GM23338 (cell line): ENCODE measurements around the gene ARSI.

ENCODE experiments used
- CREB1 ChIP-seq: fragments of 250-450 bp; sonication (Bioruptor Pico); IDR thresholded peaks from 2 replicates; pipeline ENCODE4 v1.5.0; 2020; ENCODE audit warnings: low read depth, mild to moderate bottlenecking, moderate library complexity
- EZH2 ChIP-seq: fragments of 200-600 bp; sonication (generic); IDR thresholded peaks from one replicate; pipeline ENCODE4 v1.8.0; 2017; ENCODE audit warnings: antibody characterized with exemption, mild to moderate bottlenecking, low read depth; ENCODE audit not compliant: unreplicated experiment
- EZH2phosphoT487 ChIP-seq: fragments of 200-600 bp; sonication (generic); IDR thresholded peaks from one replicate; pipeline ENCODE4 v1.8.1; 2018; ENCODE audit warnings: antibody characterized with exemption; ENCODE audit not compliant: unreplicated experiment
- JUNB ChIP-seq: IDR thresholded peaks from one replicate; pipeline ENCODE4 v1.6.1; 2016; ENCODE audit warnings: antibody characterized with exemption; ENCODE audit not compliant: unreplicated experiment
- NANOG ChIP-seq: IDR thresholded peaks from 2 replicates; pipeline ENCODE4 v1.6.1; 2016; ENCODE audit warnings: antibody characterized with exemption, borderline replicate concordance
- POLR2AphosphoS5 ChIP-seq: IDR thresholded peaks from 2 replicates; pipeline ENCODE4 v1.6.1; 2016; ENCODE audit warnings: antibody characterized with exemption, low read depth
- STAT1 ChIP-seq: IDR thresholded peaks from one replicate; pipeline ENCODE4 v1.6.1; 2016; ENCODE audit warnings: antibody characterized with exemption; ENCODE audit not compliant: unreplicated experiment
- ZNF114 ChIP-seq: fragments of 250-450 bp; sonication (Bioruptor Pico); IDR thresholded peaks from 2 replicates; pipeline ENCODE4 v1.5.0; 2020; ENCODE audit warnings: mild to moderate bottlenecking, moderate library complexity
- ZNF331 ChIP-seq: fragments of 250-450 bp; sonication (Bioruptor Pico); IDR thresholded peaks from 2 replicates; pipeline ENCODE4 v1.5.0; 2020; ENCODE audit warnings: low read depth, mild to moderate bottlenecking, moderate library complexity
- TF ChIP-seq, protein P1 (sequence below): IDR thresholded peaks from 2 replicates; pipeline ENCODE4 v1.6.1; 2016; ENCODE audit warnings: antibody characterized with exemption
- TF ChIP-seq, protein P2 (sequence below), 2 experiments: fragments of 200-600 bp in 1 of 2; sonication (generic) in 1 of 2; conservative IDR thresholded peaks; 2 replicates each; pipeline versions ENCODE4 v1.5.1 to v1.6.1; 2016 to 2017; ENCODE audit warnings: antibody characterized with exemption in 2 of 2, low read depth in 2 of 2, mild to moderate bottlenecking in 2 of 2, moderate library complexity in 1 of 2
- TF ChIP-seq, protein P3 (sequence below): fragments of 250-450 bp; sonication (Bioruptor Pico); IDR thresholded peaks from 2 replicates; pipeline ENCODE4 v1.5.0; 2020; ENCODE audit warnings: mild to moderate bottlenecking, moderate library complexity
- TF ChIP-seq, protein P4 (sequence below): IDR thresholded peaks from one replicate; pipeline ENCODE4 v1.6.1; 2018; ENCODE audit warnings: antibody characterized with exemption; ENCODE audit not compliant: unreplicated experiment

DNA sequence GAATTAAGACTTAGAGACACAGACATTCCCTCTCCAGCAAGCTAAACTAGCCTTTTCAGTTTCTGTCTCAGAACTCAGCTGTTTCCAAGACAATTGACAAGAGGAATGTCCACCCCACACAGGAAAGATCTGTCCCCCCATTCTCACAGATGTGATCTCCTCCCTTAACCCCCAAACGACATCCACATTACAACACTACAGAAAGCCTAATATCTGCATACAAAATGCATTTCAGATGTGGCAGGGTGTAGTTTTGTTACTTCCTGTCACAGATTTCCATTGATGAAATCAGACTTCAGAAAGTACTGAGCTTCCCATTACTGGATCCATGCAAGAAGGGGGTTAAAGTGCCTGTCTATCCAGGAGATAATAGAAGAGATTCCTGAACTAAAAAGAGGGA lies 2.9 kb upstream of the ARSI start:
- TF ChIP-seq EZH2phosphoT487: no peak
- TF ChIP-seq, protein P1, sequence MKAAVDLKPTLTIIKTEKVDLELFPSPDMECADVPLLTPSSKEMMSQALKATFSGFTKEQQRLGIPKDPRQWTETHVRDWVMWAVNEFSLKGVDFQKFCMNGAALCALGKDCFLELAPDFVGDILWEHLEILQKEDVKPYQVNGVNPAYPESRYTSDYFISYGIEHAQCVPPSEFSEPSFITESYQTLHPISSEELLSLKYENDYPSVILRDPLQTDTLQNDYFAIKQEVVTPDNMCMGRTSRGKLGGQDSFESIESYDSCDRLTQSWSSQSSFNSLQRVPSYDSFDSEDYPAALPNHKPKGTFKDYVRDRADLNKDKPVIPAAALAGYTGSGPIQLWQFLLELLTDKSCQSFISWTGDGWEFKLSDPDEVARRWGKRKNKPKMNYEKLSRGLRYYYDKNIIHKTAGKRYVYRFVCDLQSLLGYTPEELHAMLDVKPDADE: no peak
- TF ChIP-seq, protein P2, sequence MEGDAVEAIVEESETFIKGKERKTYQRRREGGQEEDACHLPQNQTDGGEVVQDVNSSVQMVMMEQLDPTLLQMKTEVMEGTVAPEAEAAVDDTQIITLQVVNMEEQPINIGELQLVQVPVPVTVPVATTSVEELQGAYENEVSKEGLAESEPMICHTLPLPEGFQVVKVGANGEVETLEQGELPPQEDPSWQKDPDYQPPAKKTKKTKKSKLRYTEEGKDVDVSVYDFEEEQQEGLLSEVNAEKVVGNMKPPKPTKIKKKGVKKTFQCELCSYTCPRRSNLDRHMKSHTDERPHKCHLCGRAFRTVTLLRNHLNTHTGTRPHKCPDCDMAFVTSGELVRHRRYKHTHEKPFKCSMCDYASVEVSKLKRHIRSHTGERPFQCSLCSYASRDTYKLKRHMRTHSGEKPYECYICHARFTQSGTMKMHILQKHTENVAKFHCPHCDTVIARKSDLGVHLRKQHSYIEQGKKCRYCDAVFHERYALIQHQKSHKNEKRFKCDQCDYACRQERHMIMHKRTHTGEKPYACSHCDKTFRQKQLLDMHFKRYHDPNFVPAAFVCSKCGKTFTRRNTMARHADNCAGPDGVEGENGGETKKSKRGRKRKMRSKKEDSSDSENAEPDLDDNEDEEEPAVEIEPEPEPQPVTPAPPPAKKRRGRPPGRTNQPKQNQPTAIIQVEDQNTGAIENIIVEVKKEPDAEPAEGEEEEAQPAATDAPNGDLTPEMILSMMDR (conservative IDR thresholded peaks at IDR 0.05; ENCODE audit: low read depth in 2 of 2): no peak
- TF ChIP-seq, protein P3, sequence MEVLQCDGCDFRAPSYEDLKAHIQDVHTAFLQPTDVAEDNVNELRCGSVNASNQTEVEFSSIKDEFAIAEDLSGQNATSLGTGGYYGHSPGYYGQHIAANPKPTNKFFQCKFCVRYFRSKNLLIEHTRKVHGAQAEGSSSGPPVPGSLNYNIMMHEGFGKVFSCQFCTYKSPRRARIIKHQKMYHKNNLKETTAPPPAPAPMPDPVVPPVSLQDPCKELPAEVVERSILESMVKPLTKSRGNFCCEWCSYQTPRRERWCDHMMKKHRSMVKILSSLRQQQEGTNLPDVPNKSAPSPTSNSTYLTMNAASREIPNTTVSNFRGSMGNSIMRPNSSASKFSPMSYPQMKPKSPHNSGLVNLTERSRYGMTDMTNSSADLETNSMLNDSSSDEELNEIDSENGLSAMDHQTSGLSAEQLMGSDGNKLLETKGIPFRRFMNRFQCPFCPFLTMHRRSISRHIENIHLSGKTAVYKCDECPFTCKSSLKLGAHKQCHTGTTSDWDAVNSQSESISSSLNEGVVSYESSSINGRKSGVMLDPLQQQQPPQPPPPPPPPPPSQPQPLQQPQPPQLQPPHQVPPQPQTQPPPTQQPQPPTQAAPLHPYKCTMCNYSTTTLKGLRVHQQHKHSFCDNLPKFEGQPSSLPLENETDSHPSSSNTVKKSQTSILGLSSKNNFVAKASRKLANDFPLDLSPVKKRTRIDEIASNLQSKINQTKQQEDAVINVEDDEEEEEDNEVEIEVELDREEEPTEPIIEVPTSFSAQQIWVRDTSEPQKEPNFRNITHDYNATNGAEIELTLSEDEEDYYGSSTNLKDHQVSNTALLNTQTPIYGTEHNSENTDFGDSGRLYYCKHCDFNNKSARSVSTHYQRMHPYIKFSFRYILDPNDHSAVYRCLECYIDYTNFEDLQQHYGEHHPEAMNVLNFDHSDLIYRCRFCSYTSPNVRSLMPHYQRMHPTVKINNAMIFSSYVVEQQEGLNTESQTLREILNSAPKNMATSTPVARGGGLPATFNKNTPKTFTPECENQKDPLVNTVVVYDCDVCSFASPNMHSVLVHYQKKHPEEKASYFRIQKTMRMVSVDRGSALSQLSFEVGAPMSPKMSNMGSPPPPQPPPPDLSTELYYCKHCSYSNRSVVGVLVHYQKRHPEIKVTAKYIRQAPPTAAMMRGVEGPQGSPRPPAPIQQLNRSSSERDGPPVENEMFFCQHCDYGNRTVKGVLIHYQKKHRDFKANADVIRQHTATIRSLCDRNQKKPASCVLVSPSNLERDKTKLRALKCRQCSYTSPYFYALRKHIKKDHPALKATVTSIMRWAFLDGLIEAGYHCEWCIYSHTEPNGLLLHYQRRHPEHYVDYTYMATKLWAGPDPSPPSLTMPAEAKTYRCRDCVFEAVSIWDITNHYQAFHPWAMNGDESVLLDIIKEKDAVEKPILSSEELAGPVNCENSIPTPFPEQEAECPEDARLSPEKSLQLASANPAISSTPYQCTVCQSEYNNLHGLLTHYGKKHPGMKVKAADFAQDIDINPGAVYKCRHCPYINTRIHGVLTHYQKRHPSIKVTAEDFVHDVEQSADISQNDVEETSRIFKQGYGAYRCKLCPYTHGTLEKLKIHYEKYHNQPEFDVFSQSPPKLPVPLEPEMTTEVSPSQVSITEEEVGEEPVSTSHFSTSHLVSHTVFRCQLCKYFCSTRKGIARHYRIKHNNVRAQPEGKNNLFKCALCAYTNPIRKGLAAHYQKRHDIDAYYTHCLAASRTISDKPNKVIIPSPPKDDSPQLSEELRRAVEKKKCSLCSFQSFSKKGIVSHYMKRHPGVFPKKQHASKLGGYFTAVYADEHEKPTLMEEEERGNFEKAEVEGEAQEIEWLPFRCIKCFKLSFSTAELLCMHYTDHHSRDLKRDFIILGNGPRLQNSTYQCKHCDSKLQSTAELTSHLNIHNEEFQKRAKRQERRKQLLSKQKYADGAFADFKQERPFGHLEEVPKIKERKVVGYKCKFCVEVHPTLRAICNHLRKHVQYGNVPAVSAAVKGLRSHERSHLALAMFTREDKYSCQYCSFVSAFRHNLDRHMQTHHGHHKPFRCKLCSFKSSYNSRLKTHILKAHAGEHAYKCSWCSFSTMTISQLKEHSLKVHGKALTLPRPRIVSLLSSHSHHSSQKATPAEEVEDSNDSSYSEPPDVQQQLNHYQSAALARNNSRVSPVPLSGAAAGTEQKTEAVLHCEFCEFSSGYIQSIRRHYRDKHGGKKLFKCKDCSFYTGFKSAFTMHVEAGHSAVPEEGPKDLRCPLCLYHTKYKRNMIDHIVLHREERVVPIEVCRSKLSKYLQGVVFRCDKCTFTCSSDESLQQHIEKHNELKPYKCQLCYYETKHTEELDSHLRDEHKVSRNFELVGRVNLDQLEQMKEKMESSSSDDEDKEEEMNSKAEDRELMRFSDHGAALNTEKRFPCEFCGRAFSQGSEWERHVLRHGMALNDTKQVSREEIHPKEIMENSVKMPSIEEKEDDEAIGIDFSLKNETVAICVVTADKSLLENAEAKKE (CRISPR knock-in tag): no peak
- no peak for TF ChIP-seq EZH2
- TF ChIP-seq POLR2AphosphoS5: no peak
- no peak for TF ChIP-seq CREB1 (CRISPR knock-in tag)
- TF ChIP-seq, protein P4, sequence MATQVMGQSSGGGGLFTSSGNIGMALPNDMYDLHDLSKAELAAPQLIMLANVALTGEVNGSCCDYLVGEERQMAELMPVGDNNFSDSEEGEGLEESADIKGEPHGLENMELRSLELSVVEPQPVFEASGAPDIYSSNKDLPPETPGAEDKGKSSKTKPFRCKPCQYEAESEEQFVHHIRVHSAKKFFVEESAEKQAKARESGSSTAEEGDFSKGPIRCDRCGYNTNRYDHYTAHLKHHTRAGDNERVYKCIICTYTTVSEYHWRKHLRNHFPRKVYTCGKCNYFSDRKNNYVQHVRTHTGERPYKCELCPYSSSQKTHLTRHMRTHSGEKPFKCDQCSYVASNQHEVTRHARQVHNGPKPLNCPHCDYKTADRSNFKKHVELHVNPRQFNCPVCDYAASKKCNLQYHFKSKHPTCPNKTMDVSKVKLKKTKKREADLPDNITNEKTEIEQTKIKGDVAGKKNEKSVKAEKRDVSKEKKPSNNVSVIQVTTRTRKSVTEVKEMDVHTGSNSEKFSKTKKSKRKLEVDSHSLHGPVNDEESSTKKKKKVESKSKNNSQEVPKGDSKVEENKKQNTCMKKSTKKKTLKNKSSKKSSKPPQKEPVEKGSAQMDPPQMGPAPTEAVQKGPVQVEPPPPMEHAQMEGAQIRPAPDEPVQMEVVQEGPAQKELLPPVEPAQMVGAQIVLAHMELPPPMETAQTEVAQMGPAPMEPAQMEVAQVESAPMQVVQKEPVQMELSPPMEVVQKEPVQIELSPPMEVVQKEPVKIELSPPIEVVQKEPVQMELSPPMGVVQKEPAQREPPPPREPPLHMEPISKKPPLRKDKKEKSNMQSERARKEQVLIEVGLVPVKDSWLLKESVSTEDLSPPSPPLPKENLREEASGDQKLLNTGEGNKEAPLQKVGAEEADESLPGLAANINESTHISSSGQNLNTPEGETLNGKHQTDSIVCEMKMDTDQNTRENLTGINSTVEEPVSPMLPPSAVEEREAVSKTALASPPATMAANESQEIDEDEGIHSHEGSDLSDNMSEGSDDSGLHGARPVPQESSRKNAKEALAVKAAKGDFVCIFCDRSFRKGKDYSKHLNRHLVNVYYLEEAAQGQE: no peak
- TF ChIP-seq ZNF331 (CRISPR knock-in tag): no peak
- TF ChIP-seq STAT1: no peak
- TF ChIP-seq JUNB: no peak
- no peak for TF ChIP-seq NANOG
- no peak for TF ChIP-seq ZNF114 (CRISPR knock-in tag)
